D341Med (cell line): ENCODE measurements around the gene ABI1.

Experiments
- DNase-seq: peaks from one replicate; pipeline ENCODE4 v3.0.0; 2012; ENCODE audit warnings: low spot score

Gene ABI1

GRCh38 chr10:26765549-26765948, 95.2 kb downstream of the ABI1 start:
- no peak for DNase-seq

GRCh38 chr10:26759008-26759407, 101.8 kb downstream of the ABI1 start:
- no peak for DNase-seq

GRCh38 chr10:26755443-26755903, 105.3 kb downstream of the ABI1 start:
- DNase-seq: no peak

- DNase-seq: no peak
Measured at GRCh38 chr10:26746061-26746460, 114.7 kb downstream of the ABI1 start.

- DNase-seq: no peak
Measured at GRCh38 chr10:26743841-26744240, 116.9 kb downstream of the ABI1 start.

GRCh38 chr10:26743091-26743490, 117.7 kb downstream of the ABI1 start:
- no peak for DNase-seq

GRCh38 chr10:26741368-26741767, 119.4 kb downstream of the ABI1 start:
- no peak for DNase-seq

GRCh38 chr10:26739071-26739631, 121.6 kb downstream of the ABI1 start:
- no peak for DNase-seq

- no peak for DNase-seq
Measured at GRCh38 chr10:26738301-26738911, 122.4 kb downstream of the ABI1 start.

- no peak for DNase-seq
Measured at GRCh38 chr10:26737730-26738129, 123.0 kb downstream of the ABI1 start.

GRCh38 chr10:26735435-26735834, 125.3 kb downstream of the ABI1 start:
- no peak for DNase-seq

- no peak for DNase-seq
Measured at GRCh38 chr10:26733750-26734568, 126.8 kb downstream of the ABI1 start.

- no peak for DNase-seq
Measured at GRCh38 chr10:26730552-26730951, 130.2 kb downstream of the ABI1 start.

- no peak for DNase-seq
Measured at GRCh38 chr10:26729395-26729794, 131.4 kb downstream of the ABI1 start.

- no peak for DNase-seq
Measured at GRCh38 chr10:26728957-26729356, 131.8 kb downstream of the ABI1 start.

- DNase-seq: no peak
Measured at GRCh38 chr10:26727005-26727404, 133.8 kb downstream of the ABI1 start.

- DNase-seq: peak; percentile 73
Measured at GRCh38 chr10:26725837-26726727, 134.7 kb downstream of the ABI1 start.

- no peak for DNase-seq
Measured at GRCh38 chr10:26723016-26723415, 137.7 kb downstream of the ABI1 start.

- DNase-seq: no peak
Measured at GRCh38 chr10:26721561-26721960, 139.2 kb downstream of the ABI1 start.

- DNase-seq: no peak
Measured at GRCh38 chr10:26717476-26717875, 143.3 kb downstream of the ABI1 start.

- DNase-seq: no peak
Measured at GRCh38 chr10:26715137-26715487, 145.6 kb downstream of the ABI1 start.

- DNase-seq: no peak
Measured at GRCh38 chr10:26714415-26715136, 146.2 kb downstream of the ABI1 start.
